ENCODE data around the gene MAP7.

GRCh38 chr6:136306466-136306865 is 243.8 kb downstream of the MAP7 start:
- TF ChIP-seq EZH2 (IDR thresholded peaks at IDR 0.05; ENCODE audit: insufficient read depth, poor library complexity, severe bottlenecking) (no peak), EZH2phosphoT487 (IDR thresholded peaks at IDR 0.05; ENCODE audit: insufficient read depth, low read depth) (no peak)

Measured in GM23248 (cell line).